SK-N-SH (cell line): ENCODE results near the gene GGT5. TPM values are rescaled to one million over a fixed set of nuclear protein-coding genes. Genes with fewer than 3 reads are reported as not detected.

Source experiments
- CTCF ChIA-PET: fragments of 300-600, 350-600 bp; formaldehyde crosslinking; extraction: SDS; loops from one replicate; lab custom pipeline; 2021; lab: Yijun Ruan, JAX
- POLR2A ChIA-PET: fragments of 350-600 bp; sonication (Branson Sonifier 250); formaldehyde crosslinking; extraction: SDS; loops from one replicate; lab custom pipeline; 2020; ENCODE audit warnings: antibody characterized with exemption, inconsistent platforms; lab: Yijun Ruan, JAX
- DNase-seq: peaks from one replicate; pipeline ENCODE4 v3.0.0; 2012
- H2AFZ ChIP-seq: fragments of 200-600 bp; sonication (generic); 2 replicates; pipeline ENCODE4 v1.8.1; 2016; ENCODE audit warnings: antibody characterized with exemption, mild to moderate bottlenecking, low read depth
- H3F3A ChIP-seq: fragments of 200-600 bp; sonication (generic); replicated peaks from 2 replicates; pipeline ENCODE3; 2016; ENCODE audit warnings: antibody characterized with exemption, mild to moderate bottlenecking; ENCODE audit not compliant: insufficient read depth
- H3K27ac ChIP-seq, 2 experiments: fragments of 200-500 bp in 1 of 2; fragments of 200-600 bp in 1 of 2; sonication (Bioruptor generic) in 1 of 2; sonication (generic), shearing (Covaris generic) in 1 of 2; 2 replicates each; pipeline versions ENCODE4 v1.5.1 to v1.6.1; 2014 to 2016; ENCODE audit warnings: low read depth in 2 of 2, inconsistent platforms in 1 of 2, low read length in 1 of 2, mild to moderate bottlenecking in 1 of 2, mixed read lengths in 1 of 2
- H3K27me3 ChIP-seq: fragments of 200-600 bp; sonication (generic), shearing (Covaris generic); 2 replicates; pipeline ENCODE4 v1.6.1; 2016; ENCODE audit warnings: mixed run types; ENCODE audit not compliant: insufficient read depth
- H3K36me3 ChIP-seq, 2 experiments: fragments of 200-500 bp in 1 of 2; fragments of 200-600 bp in 1 of 2; sonication (Bioruptor generic) in 1 of 2; sonication (generic) in 1 of 2; replicated peaks in 1 of 2; 2 replicates each; pipeline versions ENCODE3 to v1.5.1; 2014 to 2016; ENCODE audit warnings: low read length in 1 of 2, mild to moderate bottlenecking in 1 of 2; ENCODE audit not compliant: insufficient read depth in 2 of 2, control insufficient read depth in 1 of 2
- H3K4me1 ChIP-seq, 2 experiments: fragments of 200-500 bp in 1 of 2; fragments of 200-600 bp in 1 of 2; sonication (Bioruptor generic) in 1 of 2; sonication (generic), shearing (Covaris generic) in 1 of 2; 2 replicates each; pipeline versions ENCODE4 v1.5.1 to v1.6.1; 2014 to 2016; ENCODE audit warnings: low read depth in 1 of 2, low read length in 1 of 2, mixed run types in 1 of 2; ENCODE audit not compliant: insufficient read depth in 2 of 2, control insufficient read depth in 1 of 2
- H3K4me2 ChIP-seq: fragments of 200-600 bp; sonication (generic), shearing (Covaris generic); 2 replicates; pipeline ENCODE4 v1.6.1; 2017; ENCODE audit warnings: mixed run types
- H3K4me3 ChIP-seq, 2 experiments: fragments of 200-500 bp in 1 of 2; fragments of 200-600 bp in 1 of 2; sonication (Bioruptor generic) in 1 of 2; sonication (generic), shearing (Covaris generic) in 1 of 2; 2 replicates each; pipeline versions ENCODE4 v1.5.1 to v1.8.1; 2014 to 2016; ENCODE audit warnings: low read depth in 2 of 2, inconsistent platforms in 1 of 2, low read length in 1 of 2, mild to moderate bottlenecking in 1 of 2, mixed read lengths in 1 of 2, moderate library complexity in 1 of 2
- H3K79me2 ChIP-seq: fragments of 200-600 bp; sonication (generic); 2 replicates; pipeline ENCODE4 v1.8.1; 2017; ENCODE audit warnings: mild to moderate bottlenecking; ENCODE audit not compliant: insufficient read depth
- H3K9ac ChIP-seq: fragments of 200-600 bp; sonication (generic); 2 replicates; pipeline ENCODE4 v1.6.1; 2017; ENCODE audit warnings: mixed run types
- H3K9me2 ChIP-seq: fragments of 200-600 bp; sonication (generic); 2 replicates; pipeline ENCODE4 v1.6.1; 2017; ENCODE audit warnings: mixed run types
- H3K9me3 ChIP-seq: fragments of 200-600 bp; sonication (generic); 2 replicates; pipeline ENCODE4 v1.6.1; 2017; ENCODE audit warnings: mixed run types, mild to moderate bottlenecking, moderate library complexity
- H4K20me1 ChIP-seq: fragments of 200-600 bp; sonication (generic); 2 replicates; pipeline ENCODE4 v1.6.1; 2017; ENCODE audit warnings: mild to moderate bottlenecking, mixed run types; ENCODE audit not compliant: insufficient read depth
- CHD2 ChIP-seq: fragments of 150-350 bp; IDR thresholded peaks from 2 replicates; pipeline ENCODE4 v1.6.1; 2018; ENCODE audit warnings: low read length; ENCODE audit not compliant: partially characterized antibody
- CTCF ChIP-seq: fragments of 200-600 bp; sonication (generic); IDR thresholded peaks from 2 replicates; pipeline ENCODE4 v1.6.1; 2017; ENCODE audit warnings: antibody characterized with exemption, mild to moderate bottlenecking, moderate library complexity
- ELF1 ChIP-seq: IDR thresholded peaks from 2 replicates; pipeline ENCODE4 v1.4.0; 2012
- FOXJ3 ChIP-seq: sonication (generic); formaldehyde crosslinking; IDR thresholded peaks from 2 replicates; pipeline ENCODE4 v1.5.1; 2020; ENCODE audit warnings: mild to moderate bottlenecking, missing genetic modification reagents
- FOXM1 ChIP-seq: IDR thresholded peaks from 2 replicates; pipeline ENCODE4 v1.4.0; 2012; ENCODE audit warnings: low read depth, mild to moderate bottlenecking
- GATA2 ChIP-seq: sonication (generic); formaldehyde crosslinking; IDR thresholded peaks from 2 replicates; pipeline ENCODE4 v1.5.0; 2020; ENCODE audit warnings: mild to moderate bottlenecking, missing genetic modification reagents
- JUND ChIP-seq: IDR thresholded peaks from 2 replicates; pipeline ENCODE4 v1.4.0; 2012
- MEF2A ChIP-seq: IDR thresholded peaks from 2 replicates; pipeline ENCODE4 v1.4.0; 2012; ENCODE audit warnings: low read depth, borderline replicate concordance
- MXI1 ChIP-seq: IDR thresholded peaks from 2 replicates; pipeline ENCODE4 v1.6.1; 2012; ENCODE audit warnings: mild to moderate bottlenecking, low read depth, low read length, improper control_type of control experiment
- NRF1 ChIP-seq: IDR thresholded peaks from 2 replicates; pipeline ENCODE4 v1.6.1; 2012; ENCODE audit warnings: low read depth, mild to moderate bottlenecking, low read length
- RAD21 ChIP-seq: IDR thresholded peaks from 2 replicates; pipeline ENCODE4 v1.6.1; 2012; ENCODE audit warnings: mild to moderate bottlenecking, low read length
- RXRA ChIP-seq: IDR thresholded peaks from 2 replicates; pipeline ENCODE4 v1.4.0; 2012; ENCODE audit warnings: low read depth, mild to moderate bottlenecking, borderline replicate concordance
- SMC3 ChIP-seq: IDR thresholded peaks from 2 replicates; pipeline ENCODE4 v1.6.1; 2012; ENCODE audit warnings: low read depth, low read length, improper control_type of control experiment
- TEAD4 ChIP-seq: IDR thresholded peaks from 2 replicates; pipeline ENCODE4 v1.4.0; 2012; ENCODE audit warnings: mild to moderate bottlenecking, borderline replicate concordance; ENCODE audit not compliant: insufficient read depth
- USF2 ChIP-seq: fragments of 150-350 bp; IDR thresholded peaks from 2 replicates; pipeline ENCODE4 v1.6.1; 2017; ENCODE audit warnings: antibody characterized with exemption, low read length, low read depth, borderline replicate concordance
- YY1 ChIP-seq: IDR thresholded peaks from 2 replicates; pipeline ENCODE4 v1.4.0; 2012; ENCODE audit warnings: low read depth, mild to moderate bottlenecking
- ZBTB33 ChIP-seq: IDR thresholded peaks from 2 replicates; pipeline ENCODE4 v1.4.0; 2012; ENCODE audit warnings: low read depth, borderline replicate concordance
- WGBS: methylation state at CpG from one replicate; pipeline ENCODE4 v1.1.6; 2017; ENCODE audit warnings: low lambda C conversion rate; 5-methylcytosine and 5-hydroxymethylcytosine counted together
- polyA plus RNA-seq, 3 experiments: library from polyadenylated mRNA; depleted of rRNA; stranded (reverse); fragments of >200 nt; gene quantifications; 2 replicates each; pipeline ENCODE4 v1.2.3, GENCODE V29; 2012
- TF ChIP-seq, protein P1 (sequence below): IDR thresholded peaks from 2 replicates; pipeline ENCODE4 v1.4.0; 2012; ENCODE audit warnings: low read depth

Gene GGT5
- polyA plus RNA-seq, 1 of the 3 experiments (the other 2 are of a cell fraction), result 4.6 TPM

- WGBS, result 98% methylated on average over 6 of the region's 6 CpGs
- no peaks in the 10 kb centered on the region for H4K20me1 ChIP-seq
- ChIA-PET POLR2A (no interaction called here), CTCF (interaction anchor here (0.9 to 3.7 kb wide), 6 partner anchors 9 to 188 kb away, joined by 3 to 31 read pairs (median 3); no protein-coding TSS in a partner anchor)
- no peaks in the 10 kb centered on the region for H3K36me3 ChIP-seq
- no peak overlapping the region for H3K4me3 ChIP-seq
- no peaks in the 10 kb centered on the region for H3K9me2 ChIP-seq
- TF ChIP-seq ZBTB33, result no peak
- no peak for TF ChIP-seq GATA2 (CRISPR knock-in tag)
- TF ChIP-seq RXRA, result no peak
- TF ChIP-seq RAD21, result no peak
- TF ChIP-seq TEAD4, result no peak
- no peak for TF ChIP-seq SMC3
- no peak for TF ChIP-seq FOXJ3
- TF ChIP-seq, protein P1, sequence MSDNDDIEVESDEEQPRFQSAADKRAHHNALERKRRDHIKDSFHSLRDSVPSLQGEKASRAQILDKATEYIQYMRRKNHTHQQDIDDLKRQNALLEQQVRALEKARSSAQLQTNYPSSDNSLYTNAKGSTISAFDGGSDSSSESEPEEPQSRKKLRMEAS, result no peak
- TF ChIP-seq FOXM1, result no peak
- no peak for TF ChIP-seq USF2
- no peak for TF ChIP-seq CHD2
- no peak for TF ChIP-seq YY1
- no peak for TF ChIP-seq JUND
- no peak for TF ChIP-seq MXI1
- TF ChIP-seq ELF1, result no peak
- no peak for TF ChIP-seq MEF2A
- TF ChIP-seq NRF1, result no peak
- TF ChIP-seq CTCF, result no peak
- H3F3A ChIP-seq, result peaks cover 5% of the 10 kb centered on the region
- H3K27ac ChIP-seq, result no peak overlapping the region
- H3K27me3 ChIP-seq, result no peaks in the 10 kb centered on the region
- no peak overlapping the region for H3K9ac ChIP-seq
- H2AFZ ChIP-seq, result no peak overlapping the region
- H3K9me3 ChIP-seq, result no peaks in the 10 kb centered on the region
- no peak for DNase-seq
- H3K4me1 ChIP-seq, result peaks cover 3 to 5% of the 10 kb centered on the region in 2 experiments; a peak in 2 of 4 replicates
- no peak overlapping the region for H3K4me2 ChIP-seq
- H3K79me2 ChIP-seq, result no peaks in the 10 kb centered on the region
These were observed 46.2 kb downstream of the GGT5 start for GRCh38 chr22:24198682-24199052.
